ENCODE results near the gene CGNL1.
A peak's percentile ranks its signal among the peaks of the same experiment; 100 is the strongest.

The CGNL1 gene

GRCh38 chr15:57580866-57581265 lies 204.6 kb downstream of the CGNL1 start:
- DNase-seq = no peak

GRCh38 chr15:57582090-57582489 lies 205.8 kb downstream of the CGNL1 start:
- DNase-seq = no peak

- DNase-seq = no peak
These were observed 207.0 kb downstream of the CGNL1 start for GRCh38 chr15:57583282-57583681.

- DNase-seq = no peak
These were observed 207.4 kb downstream of the CGNL1 start for GRCh38 chr15:57583720-57584119.

GRCh38 chr15:57586661-57587424 lies 210.5 kb downstream of the CGNL1 start:
- no peak for DNase-seq

GRCh38 chr15:57589281-57589680 lies 213.0 kb downstream of the CGNL1 start:
- DNase-seq = no peak

GRCh38 chr15:57589754-57590153 lies 213.4 kb downstream of the CGNL1 start:
- peak in 1 of 2 experiments; percentile 62 for DNase-seq

GRCh38 chr15:57591237-57591821 lies 215.0 kb downstream of the CGNL1 start:
- no peak for DNase-seq

- no peak for DNase-seq
These were observed 215.6 kb downstream of the CGNL1 start, which contains the start of gene MYZAP for GRCh38 chr15:57591822-57592367. MYZAP (plus strand) TSS chr15:57591904; CDS start chr15:57592035, 131 bp downstream.

- DNase-seq = no peak
These were observed 216.1 kb downstream of the CGNL1 start for GRCh38 chr15:57592426-57592825.

GRCh38 chr15:57592836-57593420 lies 216.6 kb downstream of the CGNL1 start:
- no peak for DNase-seq

GRCh38 chr15:57594479-57594878 lies 218.2 kb downstream of the CGNL1 start:
- no peak for DNase-seq

- no peak for DNase-seq
These were observed 218.9 kb downstream of the CGNL1 start for GRCh38 chr15:57595011-57595866.

- DNase-seq = no peak
These were observed 220.1 kb downstream of the CGNL1 start for GRCh38 chr15:57596301-57596855.

- no peak for DNase-seq
These were observed 220.7 kb downstream of the CGNL1 start for GRCh38 chr15:57596978-57597377.

GRCh38 chr15:57597431-57597830 lies 221.1 kb downstream of the CGNL1 start:
- no peak for DNase-seq

GRCh38 chr15:57598346-57598745 lies 222.0 kb downstream of the CGNL1 start:
- no peak for DNase-seq

GRCh38 chr15:57599296-57599810 lies 223.0 kb downstream of the CGNL1 start:
- no peak for DNase-seq

GRCh38 chr15:57600197-57600596 lies 223.9 kb downstream of the CGNL1 start:
- no peak for DNase-seq

All from NCI-H446 (cell line).